Spleen (tissue), 7 donors: ENCODE data around the gene GAS7.

ENCODE experiments used
- POLR2A ChIP-seq, 3 donors: fragments of 450-650 bp; IDR thresholded peaks; one replicate each; pipeline ENCODE4 v1.5.1; 2017; ENCODE audit warnings: antibody characterized with exemption in 3 of 3, mild to moderate bottlenecking in 1 of 3
- POLR2AphosphoS5 ChIP-seq, 3 donors: sonication (generic); formaldehyde crosslinking; IDR thresholded peaks; one replicate each; pipeline ENCODE4 v1.5.1; 2017; ENCODE audit warnings: antibody characterized with exemption in 3 of 3
- TF ChIP-seq, protein P1 (sequence below), 11 experiments: fragments of 200-600 bp in 7 of 11; fragments of 450-650 bp in 4 of 11; sonication (generic) in 4 of 11; IDR thresholded peaks in 8 of 11; conservative IDR thresholded peaks in 3 of 11; 1 replicate in 7 of 11; 2 replicates in 4 of 11; pipeline versions ENCODE4 v1.4.0 to v1.8.0; 2016 to 2021; ENCODE audit warnings: antibody characterized with exemption in 11 of 11, inconsistent platforms in 4 of 11, mild to moderate bottlenecking in 1 of 11
- donor health status: DM: no; HTN: no; CAD: no; lungs with moderate emphysema.
- donor health status: DM: no; HTN: no; CAD: no.
- donor health status: DM: no; HTN: no; CAD: no.

- TF ChIP-seq, protein P1, sequence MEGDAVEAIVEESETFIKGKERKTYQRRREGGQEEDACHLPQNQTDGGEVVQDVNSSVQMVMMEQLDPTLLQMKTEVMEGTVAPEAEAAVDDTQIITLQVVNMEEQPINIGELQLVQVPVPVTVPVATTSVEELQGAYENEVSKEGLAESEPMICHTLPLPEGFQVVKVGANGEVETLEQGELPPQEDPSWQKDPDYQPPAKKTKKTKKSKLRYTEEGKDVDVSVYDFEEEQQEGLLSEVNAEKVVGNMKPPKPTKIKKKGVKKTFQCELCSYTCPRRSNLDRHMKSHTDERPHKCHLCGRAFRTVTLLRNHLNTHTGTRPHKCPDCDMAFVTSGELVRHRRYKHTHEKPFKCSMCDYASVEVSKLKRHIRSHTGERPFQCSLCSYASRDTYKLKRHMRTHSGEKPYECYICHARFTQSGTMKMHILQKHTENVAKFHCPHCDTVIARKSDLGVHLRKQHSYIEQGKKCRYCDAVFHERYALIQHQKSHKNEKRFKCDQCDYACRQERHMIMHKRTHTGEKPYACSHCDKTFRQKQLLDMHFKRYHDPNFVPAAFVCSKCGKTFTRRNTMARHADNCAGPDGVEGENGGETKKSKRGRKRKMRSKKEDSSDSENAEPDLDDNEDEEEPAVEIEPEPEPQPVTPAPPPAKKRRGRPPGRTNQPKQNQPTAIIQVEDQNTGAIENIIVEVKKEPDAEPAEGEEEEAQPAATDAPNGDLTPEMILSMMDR (IDR thresholded peaks at IDR 0.05 in 8 of 11, conservative IDR thresholded peaks at IDR 0.05 in 3 of 11) = no peak
- TF ChIP-seq POLR2A (IDR thresholded peaks at IDR 0.05) (no peak), POLR2AphosphoS5 (IDR thresholded peaks at IDR 0.05) (no peak)
These were observed 263.0 kb downstream of the GAS7 start for GRCh38 chr17:9935408-9935807.
